Measurements from ENCODE around the gene CAPN2. TPM values are rescaled to one million over a fixed set of nuclear protein-coding genes. Genes with fewer than 3 reads are reported as not detected.

Gene CAPN2
- total RNA-seq, 1 donor from 2014 or later = 151 TPM

GRCh38 chr1:223824287-223824686, 111.9 kb downstream of the CAPN2 start:
- Mint-ChIP-seq H3K27me3 (ENCODE audit: low read depth) (no peaks in the 10 kb centered on the region), H3K4me3 (no peak overlapping the region), H3K27ac (no peak overlapping the region), H3K9me3 (no peaks in the 10 kb centered on the region), H3K36me3 (peaks cover 6% of the 10 kb centered on the region), H3K4me1 (peaks cover 6% of the 10 kb centered on the region)
- no peak for DNase-seq (ENCODE audit: low spot score in 2 of 2, unreplicated experiment in 2 of 2)
- TF ChIP-seq, protein P1, sequence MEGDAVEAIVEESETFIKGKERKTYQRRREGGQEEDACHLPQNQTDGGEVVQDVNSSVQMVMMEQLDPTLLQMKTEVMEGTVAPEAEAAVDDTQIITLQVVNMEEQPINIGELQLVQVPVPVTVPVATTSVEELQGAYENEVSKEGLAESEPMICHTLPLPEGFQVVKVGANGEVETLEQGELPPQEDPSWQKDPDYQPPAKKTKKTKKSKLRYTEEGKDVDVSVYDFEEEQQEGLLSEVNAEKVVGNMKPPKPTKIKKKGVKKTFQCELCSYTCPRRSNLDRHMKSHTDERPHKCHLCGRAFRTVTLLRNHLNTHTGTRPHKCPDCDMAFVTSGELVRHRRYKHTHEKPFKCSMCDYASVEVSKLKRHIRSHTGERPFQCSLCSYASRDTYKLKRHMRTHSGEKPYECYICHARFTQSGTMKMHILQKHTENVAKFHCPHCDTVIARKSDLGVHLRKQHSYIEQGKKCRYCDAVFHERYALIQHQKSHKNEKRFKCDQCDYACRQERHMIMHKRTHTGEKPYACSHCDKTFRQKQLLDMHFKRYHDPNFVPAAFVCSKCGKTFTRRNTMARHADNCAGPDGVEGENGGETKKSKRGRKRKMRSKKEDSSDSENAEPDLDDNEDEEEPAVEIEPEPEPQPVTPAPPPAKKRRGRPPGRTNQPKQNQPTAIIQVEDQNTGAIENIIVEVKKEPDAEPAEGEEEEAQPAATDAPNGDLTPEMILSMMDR (IDR thresholded peaks at IDR 0.05; ENCODE audit: unreplicated experiment) = no peak

- Mint-ChIP-seq H3K4me3 (no peak overlapping the region), H3K36me3 (peaks cover 4% of the 10 kb centered on the region), H3K9me3 (no peaks in the 10 kb centered on the region), H3K4me1 (peaks cover 8% of the 10 kb centered on the region), H3K27ac (no peak overlapping the region), H3K27me3 (ENCODE audit: low read depth) (no peaks in the 10 kb centered on the region)
- TF ChIP-seq, protein P1 (IDR thresholded peaks at IDR 0.05; ENCODE audit: unreplicated experiment) = no peak
- DNase-seq (ENCODE audit: low spot score in 2 of 2, unreplicated experiment in 2 of 2) = no peak
Measured at GRCh38 chr1:223824712-223825111, 112.4 kb downstream of the CAPN2 start.

Other genes with a start within 250 kb of the CAPN2 start
- 0.40 to 0.63 TPM in 2 of 3 replicates, not detected in the other for gene CAPN8, start 46.8 kb upstream of the CAPN2 start, total RNA-seq
- gene TP53BP2, start 133.4 kb downstream of the CAPN2 start, total RNA-seq = 63.8 to 75.3 TPM (median 64.6 TPM) in 3 replicates

Data from mesothelial cell of epicardium (in vitro differentiated cells).